Smooth muscle cell (in vitro differentiated cells): ENCODE measurements around the gene P4HTM. TPM values are rescaled to one million over a fixed set of nuclear protein-coding genes. Genes with fewer than 3 reads are reported as not detected.

ENCODE experiments used
- DNase-seq: peaks from one replicate; lab custom pipeline; 2025; ENCODE audit not compliant: unreplicated experiment; lab: John Stamatoyannopoulos, UW
- H2AFZ ChIP-seq: fragments of 200-600 bp; sonication (generic); 2 replicates; pipeline ENCODE4 v1.6.0; 2016; ENCODE audit warnings: antibody characterized with exemption, low read depth, mild to moderate bottlenecking
- H3F3A ChIP-seq: fragments of 200-600 bp; sonication (generic); 2 replicates; pipeline ENCODE4 v1.6.0; 2017; ENCODE audit warnings: antibody characterized with exemption, low read depth
- H3K27ac ChIP-seq: fragments of 200-600 bp; sonication (generic); 2 replicates; pipeline ENCODE4 v1.5.1; 2016; ENCODE audit warnings: low read depth, mild to moderate bottlenecking
- H3K27me3 ChIP-seq: fragments of 200-600 bp; sonication (generic); 2 replicates; pipeline ENCODE4 v1.6.1; 2016; ENCODE audit warnings: low read depth, mild to moderate bottlenecking
- H3K36me3 ChIP-seq: fragments of 200-600 bp; sonication (generic); 2 replicates; pipeline ENCODE4 v1.5.1; 2016; ENCODE audit warnings: low read depth
- H3K4me1 ChIP-seq: fragments of 200-600 bp; sonication (generic); 2 replicates; pipeline ENCODE4 v1.5.1; 2016; ENCODE audit warnings: low read depth
- H3K4me2 ChIP-seq: fragments of 200-600 bp; sonication (generic); 2 replicates; pipeline ENCODE4 v1.6.0; 2016; ENCODE audit warnings: mild to moderate bottlenecking
- H3K4me3 ChIP-seq: fragments of 200-600 bp; sonication (generic); 2 replicates; pipeline ENCODE4 v1.5.1; 2016; ENCODE audit warnings: mild to moderate bottlenecking
- H3K79me2 ChIP-seq: fragments of 200-600 bp; sonication (generic); 2 replicates; pipeline ENCODE4 v1.6.0; 2016; ENCODE audit warnings: low read depth, mild to moderate bottlenecking
- H3K9ac ChIP-seq: fragments of 200-600 bp; sonication (generic); 2 replicates; pipeline ENCODE4 v1.6.0; 2016; ENCODE audit warnings: low read depth
- H3K9me3 ChIP-seq: fragments of 200-600 bp; sonication (generic); replicated peaks from 2 replicates; pipeline ENCODE4 v1.5.1; 2016; ENCODE audit warnings: low read depth
- H4K20me1 ChIP-seq: fragments of 200-600 bp; sonication (generic); 2 replicates; pipeline ENCODE4 v1.6.0; 2016; ENCODE audit warnings: low read depth
- WGBS: methylation state at CpG from one replicate; pipeline ENCODE4 v1.1.7; 2016; ENCODE audit warnings: low lambda C conversion rate; 5-methylcytosine and 5-hydroxymethylcytosine counted together
- polyA plus RNA-seq: library from polyadenylated mRNA; unstranded; fragments of >200 nt; fragmentation: Nextera tagmentation; extraction: Ambion mirVana; gene quantifications from 2 replicates; pipeline ENCODE4 v1.2.1, GENCODE V29; 2016
- total RNA-seq: library from RNA; depleted of rRNA; stranded (reverse); fragments of >200 nt; gene quantifications from 2 replicates; pipeline ENCODE4 v1.2.3, GENCODE V29; 2014
- TF ChIP-seq, protein P1 (sequence below): fragments of 200-600 bp; sonication (generic); IDR thresholded peaks from 2 replicates; pipeline ENCODE4 v1.5.1; 2017; ENCODE audit warnings: borderline replicate concordance, mild to moderate bottlenecking, antibody characterized with exemption; ENCODE audit not compliant: insufficient read depth, poor library complexity, severe bottlenecking

Gene P4HTM
- total and polyA plus RNA-seq, 2 experiments from 2014 or later = 22.7 to 29.9 TPM

DNA sequence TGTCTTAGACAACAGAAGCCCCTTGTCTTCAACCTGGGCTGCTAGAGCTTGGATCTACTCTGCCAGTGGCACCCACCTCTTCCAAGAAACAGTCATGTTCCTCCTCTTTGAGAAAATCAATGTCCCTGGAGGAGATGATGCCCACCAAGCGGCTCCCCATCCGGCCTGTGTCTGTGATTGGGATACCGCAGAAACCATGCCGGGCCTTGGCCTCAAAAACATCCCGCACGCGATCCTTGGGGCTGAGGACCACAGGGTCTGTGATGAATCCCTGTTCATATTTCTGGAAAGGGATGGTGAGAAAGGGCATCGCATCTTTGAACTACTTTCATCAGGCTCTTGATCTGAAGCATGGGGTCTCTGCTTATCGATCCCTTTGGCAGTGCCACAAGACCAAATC is 37.6 kb downstream of the P4HTM start:
- Histone ChIP-seq H3K9ac (no peak overlapping the region), H3K36me3 (no peaks in the 10 kb centered on the region), H3K9me3 (no peaks in the 10 kb centered on the region), H3F3A (peaks cover 34% of the 10 kb centered on the region), H3K79me2 (peaks cover 35% of the 10 kb centered on the region), H3K4me2 (peak overlapping the region; percentile 95), H3K27me3 (no peaks in the 10 kb centered on the region), H3K4me3 (no peak overlapping the region), H4K20me1 (peaks cover 6% of the 10 kb centered on the region), H2AFZ (no peak overlapping the region), H3K27ac (peak overlapping the region; percentile 91), H3K4me1 (peaks cover 18% of the 10 kb centered on the region)
- DNase-seq = no peak
- 98% methylated on average over 9 of the region's 9 CpGs for WGBS
- TF ChIP-seq, protein P1, sequence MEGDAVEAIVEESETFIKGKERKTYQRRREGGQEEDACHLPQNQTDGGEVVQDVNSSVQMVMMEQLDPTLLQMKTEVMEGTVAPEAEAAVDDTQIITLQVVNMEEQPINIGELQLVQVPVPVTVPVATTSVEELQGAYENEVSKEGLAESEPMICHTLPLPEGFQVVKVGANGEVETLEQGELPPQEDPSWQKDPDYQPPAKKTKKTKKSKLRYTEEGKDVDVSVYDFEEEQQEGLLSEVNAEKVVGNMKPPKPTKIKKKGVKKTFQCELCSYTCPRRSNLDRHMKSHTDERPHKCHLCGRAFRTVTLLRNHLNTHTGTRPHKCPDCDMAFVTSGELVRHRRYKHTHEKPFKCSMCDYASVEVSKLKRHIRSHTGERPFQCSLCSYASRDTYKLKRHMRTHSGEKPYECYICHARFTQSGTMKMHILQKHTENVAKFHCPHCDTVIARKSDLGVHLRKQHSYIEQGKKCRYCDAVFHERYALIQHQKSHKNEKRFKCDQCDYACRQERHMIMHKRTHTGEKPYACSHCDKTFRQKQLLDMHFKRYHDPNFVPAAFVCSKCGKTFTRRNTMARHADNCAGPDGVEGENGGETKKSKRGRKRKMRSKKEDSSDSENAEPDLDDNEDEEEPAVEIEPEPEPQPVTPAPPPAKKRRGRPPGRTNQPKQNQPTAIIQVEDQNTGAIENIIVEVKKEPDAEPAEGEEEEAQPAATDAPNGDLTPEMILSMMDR = no peak

DNA sequence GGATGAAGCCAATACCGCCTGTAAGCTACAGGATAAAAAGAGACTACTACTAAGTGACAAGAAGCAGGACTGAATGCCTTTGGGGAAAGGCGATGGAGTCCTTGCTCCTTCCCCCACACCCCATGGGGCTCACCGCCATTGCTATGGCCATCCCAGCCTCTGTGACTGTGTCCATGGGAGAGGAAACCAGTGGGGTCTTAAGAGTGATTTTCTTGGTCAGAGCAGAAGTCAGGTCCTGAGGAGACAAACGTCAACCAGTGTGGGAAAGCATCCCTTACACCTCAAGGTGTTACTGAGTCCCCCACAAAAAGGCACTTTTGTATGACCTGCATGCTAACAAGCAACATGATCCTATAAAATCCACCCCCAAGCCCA is 38.2 kb downstream of the P4HTM start:
- no peaks in the 10 kb centered on the region for H3K36me3 ChIP-seq
- DNase-seq = no peak
- peak overlapping the region; percentile 94 for H3K9ac ChIP-seq

DNA sequence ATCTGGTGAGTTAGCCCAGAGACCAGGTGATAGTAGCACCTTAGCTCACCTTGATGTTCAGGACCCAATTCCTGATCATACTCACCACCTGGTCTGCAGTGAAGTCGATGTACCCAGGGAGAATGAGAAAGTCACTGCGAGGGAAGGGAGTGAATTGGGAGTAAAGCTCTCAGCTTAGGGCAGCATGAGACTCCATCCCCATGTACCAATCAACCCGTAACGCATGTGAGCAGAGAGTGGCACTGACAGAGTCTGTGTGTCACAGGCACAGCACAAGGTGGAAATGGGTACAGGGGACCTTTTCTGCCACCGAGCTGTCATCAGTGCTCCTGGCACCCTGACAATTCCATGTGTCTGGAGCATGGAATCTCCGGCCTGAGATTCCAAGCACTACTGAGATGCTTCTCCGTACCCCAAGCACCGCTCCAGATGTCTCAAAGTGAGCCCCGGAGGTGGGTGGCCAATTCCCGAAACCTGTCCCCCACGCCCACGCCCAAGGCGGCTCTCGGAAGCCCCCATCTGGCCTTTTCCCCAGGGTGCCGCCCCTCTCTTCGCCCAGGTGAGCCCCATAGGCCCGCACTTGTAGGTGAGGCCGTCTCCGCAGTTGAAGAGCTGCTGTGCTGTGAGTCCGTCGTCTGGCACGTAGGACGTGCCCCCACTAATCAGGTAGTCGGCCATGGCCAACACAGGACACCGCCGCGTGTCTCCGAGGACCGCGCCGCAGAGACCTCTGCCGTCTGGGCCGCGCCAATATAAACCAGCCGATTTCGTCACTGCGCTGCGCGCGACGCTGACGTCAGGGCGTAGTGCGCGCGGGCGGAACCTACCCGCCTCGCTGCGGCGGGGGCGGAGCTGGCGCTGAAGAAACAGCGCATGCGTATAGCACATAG is 38.9 kb downstream of the P4HTM start, which contains the start of gene IMPDH2:
IMPDH2 (minus strand) TSS at position 726 of the 890 bp plus-strand sequence; CDS start at position 678, 48 bp downstream.
- Histone ChIP-seq H3K9ac (peak within 1 kb of the TSS; percentile 94), H3K27me3 (no peaks in the 10 kb centered on the region), H3K27ac (peak within 1 kb of the TSS; percentile 91), H3F3A (peaks cover 35% of the 10 kb centered on the region), H3K79me2 (peaks cover 28% of the 10 kb centered on the region), H3K9me3 (no peaks in the 10 kb centered on the region), H3K4me1 (peaks cover 10% of the 10 kb centered on the region), H4K20me1 (no peaks in the 10 kb centered on the region), H3K4me3 (peak within 1 kb of the TSS; percentile 79), H2AFZ (no peak within 1 kb of the TSS), H3K4me2 (peak within 1 kb of the TSS; percentile 95), H3K36me3 (no peaks in the 10 kb centered on the region)
- DNase-seq = peak; percentile 74
- TF ChIP-seq, protein P1 = no peak
- WGBS = 8% methylated on average over 54 of the region's 55 CpGs

More for the DNA sequence above, 38.2 kb downstream of the P4HTM start:
- H3K27me3 ChIP-seq = no peaks in the 10 kb centered on the region
- TF ChIP-seq, protein P1 = no peak
- no peak overlapping the region for H2AFZ ChIP-seq
- no peaks in the 10 kb centered on the region for H3K9me3 ChIP-seq
- H3K4me1 ChIP-seq = peaks cover 11% of the 10 kb centered on the region
- peak overlapping the region; percentile 95 for H3K4me2 ChIP-seq
- peaks cover 28% of the 10 kb centered on the region for H3K79me2 ChIP-seq
- 94% methylated on average over 4 of the region's 4 CpGs for WGBS
- peaks cover 32% of the 10 kb centered on the region for H3F3A ChIP-seq
- no peaks in the 10 kb centered on the region for H4K20me1 ChIP-seq
- H3K4me3 ChIP-seq = peak overlapping the region; percentile 79
- H3K27ac ChIP-seq = peak overlapping the region; percentile 91
